WTC11 (cell line): ENCODE results near the gene RAI1.

Experiments
- CTCF ChIP-seq: fragments of 200-600 bp; IDR thresholded peaks from 2 replicates; pipeline ENCODE4 v1.8.0; 2022; ENCODE audit warnings: antibody characterized with exemption
- E2F5 ChIP-seq: sonication (generic); formaldehyde crosslinking; IDR thresholded peaks from 2 replicates; pipeline ENCODE4 v1.8.1; 2022; ENCODE audit warnings: mild to moderate bottlenecking, moderate library complexity, missing genetic modification reagents
- MLX ChIP-seq: sonication (generic); formaldehyde crosslinking; IDR thresholded peaks from 2 replicates; pipeline ENCODE4 v1.8.1; 2023; ENCODE audit warnings: mild to moderate bottlenecking, missing genetic modification reagents, moderate library complexity

GRCh38 chr17:17668358-17668757 lies 12.9 kb upstream of the RAI1 start:
- TF ChIP-seq E2F5 (no peak), CTCF (no peak), MLX (no peak)
